Dermis microvascular lymphatic vessel endothelial cell (primary cell): ENCODE results near the gene ATP5F1A. TPM values are rescaled to one million over a fixed set of nuclear protein-coding genes. Genes with fewer than 3 reads are reported as not detected.
"Not testable (repeated sequence)": the region's sequence is repeated elsewhere in the genome, so short reads cannot be mapped to it uniquely, and the experiment has no call there.

Source experiments
- DNase-seq, 2 donors: peaks; one replicate each; pipeline versions ENCODE4 v3.0.0 to v3.0.0-alpha.2; 2010; ENCODE audit warnings: low read depth in 2 of 2
- total RNA-seq: library from RNA; depleted of rRNA; stranded (reverse); fragments of >200 nt; gene quantifications from 2 replicates; pipeline ENCODE4 v1.2.1, GENCODE V29; 2014

Gene ATP5F1A
- total RNA-seq, 1 donor from 2014 or later: 734 TPM

DNA sequence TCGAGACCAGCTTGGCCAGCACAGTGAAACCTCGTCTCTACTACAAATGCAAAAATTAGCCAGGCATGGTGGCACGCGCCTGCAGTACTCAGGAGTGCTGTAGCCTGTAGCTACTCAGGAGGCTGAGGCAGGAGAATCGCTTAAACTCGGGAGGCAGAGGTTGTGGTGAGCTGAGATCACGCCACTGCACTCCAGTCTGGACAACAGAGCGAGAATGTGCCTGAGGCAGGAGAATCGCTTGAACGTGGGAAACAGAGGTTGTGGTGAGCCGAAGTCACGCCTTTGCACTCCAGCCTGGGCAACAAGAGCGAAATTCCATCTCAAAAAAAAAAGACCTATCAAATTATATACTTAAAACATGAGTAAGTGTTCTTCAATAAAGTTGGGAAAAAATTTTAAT is 50.7 kb downstream of the ATP5F1A start:
- not testable (repeated sequence) for DNase-seq

DNA sequence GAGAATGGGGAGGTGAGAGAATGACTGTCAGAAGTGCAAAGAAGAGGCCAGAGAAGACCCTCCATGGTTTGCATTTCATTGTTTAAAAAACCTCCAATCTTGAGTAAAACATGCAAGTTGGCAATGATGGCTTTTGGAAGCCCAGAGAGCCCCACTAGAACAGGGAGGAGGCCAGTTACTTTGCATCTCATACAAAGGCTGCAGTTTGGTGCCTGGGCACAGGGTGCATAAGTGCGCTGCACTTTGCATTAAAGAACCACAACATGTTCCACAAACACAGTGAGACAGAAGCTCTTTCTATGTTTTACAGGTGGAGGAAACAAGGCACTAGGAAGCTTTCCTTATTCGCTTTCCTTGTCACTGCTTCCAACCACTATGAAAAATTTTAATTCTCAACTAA is 51.4 kb downstream of the ATP5F1A start:
- DNase-seq: no peak

DNA sequence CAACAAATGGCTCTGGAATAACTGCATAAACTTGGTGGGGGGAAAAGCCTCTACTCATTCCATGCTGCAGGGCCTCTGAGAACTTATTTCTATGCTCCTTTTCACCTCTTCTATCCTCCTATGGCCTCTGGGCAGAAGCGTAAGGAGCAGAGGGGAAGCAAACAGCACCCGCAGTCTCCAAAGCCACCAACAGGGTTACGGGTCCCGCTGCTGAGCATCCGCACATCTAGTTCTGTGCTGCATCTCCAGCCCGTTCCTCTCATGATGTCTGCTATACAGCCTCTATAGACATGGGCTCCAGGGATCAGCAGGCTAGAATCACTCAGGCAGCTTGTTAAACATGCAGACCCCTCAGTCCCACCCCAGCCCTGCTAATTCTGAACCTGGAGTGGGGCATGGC is 52.0 kb downstream of the ATP5F1A start:
- no peak for DNase-seq

DNA sequence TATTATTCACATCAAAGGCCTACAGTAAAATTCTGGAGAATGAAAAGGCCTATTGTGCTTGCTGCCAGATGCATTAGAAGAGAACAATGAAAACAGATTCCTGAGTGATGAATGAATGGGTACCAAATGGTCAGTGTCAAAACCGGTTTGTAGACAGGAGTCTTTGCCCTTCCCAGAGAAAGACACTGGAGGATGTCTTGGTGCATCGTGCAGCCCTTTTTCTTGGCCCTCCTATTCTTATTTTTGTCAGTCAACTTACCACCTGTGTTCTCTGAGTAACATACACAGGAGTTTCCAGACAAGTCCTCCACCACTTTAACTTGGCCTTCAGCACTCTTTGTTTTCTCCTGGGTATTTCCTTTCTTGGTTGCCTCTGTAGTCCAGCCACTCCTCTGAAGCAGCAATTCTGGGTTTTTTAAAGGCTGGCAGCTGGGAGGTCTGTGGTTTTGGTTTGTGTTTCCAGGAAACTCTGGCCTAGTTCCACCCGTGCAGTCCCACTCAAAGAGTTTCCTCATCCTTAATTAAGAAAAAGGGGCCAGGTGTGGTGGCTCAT is 55.4 kb downstream of the ATP5F1A start:
- DNase-seq: no peak

DNA sequence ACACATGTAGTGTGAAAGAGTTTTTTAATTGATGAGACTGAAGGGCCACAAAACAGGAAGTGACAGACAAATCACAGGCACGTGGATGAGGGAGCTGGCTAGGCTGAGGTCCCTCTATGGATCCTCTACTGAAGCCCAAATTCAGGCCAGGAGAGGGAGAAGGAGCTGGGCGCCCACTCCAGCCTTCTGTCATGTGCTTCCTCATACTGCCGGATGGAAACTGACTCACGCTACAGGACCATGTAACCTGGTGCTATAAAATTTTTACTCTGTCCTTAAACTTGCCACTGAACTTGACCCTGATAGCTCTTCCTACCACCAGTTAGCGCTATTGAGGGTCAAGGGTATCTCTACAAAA is 57.4 kb downstream of the ATP5F1A start:
- DNase-seq: no peak

DNA sequence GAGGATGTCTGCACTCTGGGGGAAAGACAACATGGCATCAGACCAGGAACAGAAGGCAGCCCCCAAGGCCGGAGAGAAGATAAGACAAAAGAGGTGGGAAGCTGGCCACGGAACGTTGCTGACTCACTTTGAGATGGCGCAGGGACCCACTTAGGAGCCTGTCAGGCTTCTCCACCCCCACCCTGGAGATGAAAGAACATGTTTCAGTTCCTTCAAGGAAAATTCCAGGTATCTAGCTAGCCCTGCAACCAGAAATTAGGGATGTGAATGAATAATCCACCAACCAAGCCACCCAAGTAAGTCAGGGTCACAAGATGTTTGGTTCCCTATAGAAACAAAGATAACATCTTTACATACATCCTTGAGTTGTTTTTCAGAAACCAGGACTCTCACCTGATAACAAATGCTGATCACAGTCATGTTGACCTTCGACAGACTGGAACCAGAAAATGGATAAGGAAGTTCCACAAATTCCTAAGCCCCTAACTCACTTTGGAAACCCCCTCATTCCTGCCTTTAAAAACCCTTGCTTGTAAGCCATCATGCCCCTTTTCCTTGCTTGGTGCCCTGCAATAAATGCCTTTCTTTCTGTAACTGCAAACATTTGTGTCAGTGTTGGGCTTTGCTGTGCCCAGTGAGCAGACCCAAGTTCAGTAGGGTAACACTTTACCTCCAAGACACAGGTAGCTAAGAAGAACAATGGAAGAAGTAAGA is 57.9 kb downstream of the ATP5F1A start:
- no peak for DNase-seq

DNA sequence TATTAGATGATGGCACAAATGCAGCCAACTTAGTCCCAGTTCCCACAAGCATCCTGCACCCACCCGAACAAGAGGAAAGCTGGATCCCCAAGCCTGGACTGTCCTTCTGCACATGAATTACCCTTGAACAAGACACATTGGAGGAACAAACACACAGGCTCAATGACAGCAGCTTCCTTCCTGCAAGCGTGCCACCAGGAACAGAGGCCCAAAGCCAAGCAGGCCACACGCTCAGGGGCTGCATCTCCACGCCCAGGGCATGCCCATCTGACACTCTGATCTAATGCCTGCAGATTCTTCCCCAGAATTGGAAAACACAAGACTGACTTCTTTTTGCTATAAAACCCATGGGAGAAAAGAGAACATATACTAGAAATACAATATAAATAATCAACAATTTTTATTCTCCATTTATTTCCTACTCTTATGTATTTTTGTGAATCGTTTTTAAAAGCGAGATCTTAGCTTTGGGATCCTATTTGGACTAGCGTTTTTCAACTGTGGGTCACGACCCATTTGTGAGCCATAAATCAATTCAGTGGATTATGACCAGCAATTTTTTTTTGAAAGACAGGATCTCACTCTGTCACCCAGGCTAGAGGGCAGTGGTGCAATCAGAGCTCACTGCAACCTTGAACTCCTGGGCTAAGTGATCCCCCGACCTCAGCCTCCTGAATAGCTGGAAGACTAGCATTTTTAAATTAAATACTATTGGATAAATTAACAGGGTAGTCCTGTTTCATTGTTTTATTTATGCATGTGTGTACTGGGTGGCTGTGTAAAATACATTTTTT is 60.4 kb downstream of the ATP5F1A start:
- DNase-seq: no peak

DNA sequence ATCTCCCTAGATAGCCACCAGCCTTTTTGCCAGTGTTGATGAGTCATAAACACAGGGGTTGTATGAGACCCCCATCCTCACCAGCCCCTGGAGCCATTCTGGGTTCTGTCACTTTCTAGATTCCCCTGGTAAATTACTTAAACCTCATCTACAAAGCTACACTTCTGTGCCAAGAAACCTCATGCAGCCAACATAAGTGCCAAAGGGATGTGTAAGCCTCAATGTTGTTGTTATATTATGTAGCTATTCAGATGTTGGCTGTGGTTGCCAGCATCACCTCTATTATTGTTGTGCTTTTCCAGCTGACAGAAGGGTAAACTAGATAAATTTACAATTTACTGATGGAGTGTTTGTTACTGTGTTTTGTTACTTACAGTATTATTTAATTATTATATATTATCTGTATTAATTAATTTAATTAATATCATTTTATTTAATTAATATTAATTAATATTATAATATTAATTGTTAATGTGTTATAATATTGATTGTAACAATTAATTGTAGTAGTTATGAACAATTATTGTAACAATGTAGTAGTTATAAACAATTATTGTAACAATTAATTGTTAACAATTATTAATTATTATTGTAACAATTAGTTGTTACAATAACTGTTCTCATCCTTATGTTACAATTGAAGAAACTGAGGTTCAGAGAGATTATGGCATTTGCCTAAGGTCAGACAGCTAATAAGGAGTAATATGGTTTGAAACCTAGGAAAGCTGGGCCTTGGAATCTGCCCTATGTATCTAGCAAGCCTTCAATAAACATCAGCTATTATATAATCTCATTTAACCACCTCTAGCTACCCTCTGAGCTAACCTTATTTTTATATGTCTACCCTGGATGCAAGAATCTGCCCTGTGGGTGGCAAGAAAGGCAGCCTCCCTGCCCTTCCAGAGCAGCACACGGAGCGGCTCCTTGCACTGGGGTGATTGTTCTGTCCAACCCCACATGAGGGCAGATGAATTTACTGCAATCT is 62.1 kb downstream of the ATP5F1A start:
- no peak for DNase-seq

DNA sequence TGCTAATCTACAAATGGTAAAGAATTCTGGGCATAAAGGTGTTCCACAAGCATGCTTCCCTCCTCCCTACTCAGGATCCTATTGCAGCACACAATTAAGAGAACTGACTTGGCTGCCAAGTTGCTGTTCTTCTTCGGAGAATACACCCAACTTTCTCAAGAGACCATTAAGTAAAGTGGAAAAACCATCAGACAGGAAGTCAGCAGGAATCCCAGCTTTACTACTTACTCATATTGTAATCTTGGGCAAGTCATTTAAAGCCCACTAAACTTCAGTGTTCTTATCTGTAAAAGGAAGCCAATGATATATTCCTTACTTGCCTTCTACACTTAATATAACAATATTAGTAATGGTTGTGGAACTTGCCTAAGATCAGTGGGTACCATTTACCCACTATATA is 63.9 kb downstream of the ATP5F1A start:
- DNase-seq: no peak

DNA sequence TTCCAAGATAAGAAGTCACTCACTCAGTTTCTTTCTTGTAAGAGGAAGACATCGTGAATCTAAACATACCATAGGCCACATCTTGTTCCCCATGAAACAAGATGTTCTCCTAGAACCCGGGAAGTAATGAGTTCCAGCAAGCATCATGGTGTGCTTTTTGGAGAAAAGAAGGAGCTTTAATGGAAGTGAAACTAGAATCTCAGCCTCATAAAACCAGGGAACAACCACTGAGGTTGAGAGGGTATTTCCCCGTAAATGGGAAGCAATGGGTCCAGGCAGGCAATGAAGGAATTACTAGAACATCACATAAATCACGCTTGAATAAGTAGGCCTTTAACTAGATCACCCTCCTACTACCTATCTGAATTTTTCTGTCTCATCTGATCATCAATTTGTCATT is 66.4 kb downstream of the ATP5F1A start:
- no peak for DNase-seq

Other genes starting within 250 kb of the ATP5F1A start
- 9.2 and 14.8 TPM in 2 replicates for gene EPG5, start 131.0 kb downstream of the ATP5F1A start, total RNA-seq
- gene PSTPIP2, start 26.0 kb downstream of the ATP5F1A start, total RNA-seq: 0.63 and 0.64 TPM in 2 replicates
- 34.3 and 43.4 TPM in 2 replicates for gene HAUS1, start 6.1 kb upstream of the ATP5F1A start, total RNA-seq